ENCODE data around the gene EEF1E1. TPM values are rescaled to one million over a fixed set of nuclear protein-coding genes. Genes with fewer than 3 reads are reported as not detected.

The EEF1E1 gene
- total and polyA plus RNA-seq, 2 experiments from 2014 or later, result 46.7 to 61.3 TPM

DNA sequence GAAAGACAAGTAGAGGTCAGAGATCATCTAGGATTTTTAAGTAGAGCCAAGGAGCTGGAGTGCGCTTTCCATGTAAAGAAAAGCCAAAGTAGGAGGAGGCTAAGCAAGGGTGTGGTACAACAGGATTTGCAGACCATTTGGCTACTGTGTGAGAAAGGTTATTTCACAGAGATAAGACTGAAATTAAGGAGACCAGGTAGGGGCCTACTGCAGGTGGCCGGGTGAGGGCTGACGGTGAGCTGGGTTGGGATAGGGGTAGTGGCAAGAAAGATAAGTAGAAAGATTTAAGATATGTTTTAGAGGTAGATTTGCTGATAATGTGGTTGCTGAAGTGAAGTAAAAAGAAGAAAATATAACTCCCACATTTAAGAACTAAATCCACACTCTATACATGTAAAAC, 42.0 kb downstream of the EEF1E1 start:
- Histone ChIP-seq H3K4me2 (ENCODE audit: unreplicated experiment) (no peak overlapping the region), H4K20me1 (ENCODE audit: insufficient read depth) (no peaks in the 10 kb centered on the region), H3K36me3 (ENCODE audit: low read depth) (peaks cover 4% of the 10 kb centered on the region; the same call in 1 of the 2 replicates), H3K4me3 (no peak overlapping the region), H3F3A (ENCODE audit: insufficient read depth) (no peaks in the 10 kb centered on the region), H3K9me3 (ENCODE audit: low read depth) (no peaks in the 10 kb centered on the region), H3K9ac (no peak overlapping the region), H3K79me2 (ENCODE audit: insufficient read depth) (peaks cover 6% of the 10 kb centered on the region; the same call in 1 of the 2 replicates), H3K9me2 (ENCODE audit: insufficient read depth) (no peaks in the 10 kb centered on the region), H3K4me1 (ENCODE audit: insufficient read depth) (peaks cover 10% of the 10 kb centered on the region; the same call in 1 of the 2 replicates), H3K27me3 (replicated peaks; ENCODE audit: insufficient read depth) (no peaks in the 10 kb centered on the region), H3K27ac (no peak overlapping the region), H2AFZ (no peak overlapping the region)
- DNase-seq, result no peak
- in situ Hi-C loops (cut with MboI), result no loop called here
- WGBS, 2 experiments (ENCODE audit: low coverage in 1 of 2, low lambda C conversion rate in 2 of 2, missing lambda C conversion rate in 2 of 2), result 93 to 97% methylated on average over 3 of the region's 3 CpGs
- TF ChIP-seq EZH2 (IDR thresholded peaks at IDR 0.05; ENCODE audit: insufficient read depth, poor library complexity, severe bottlenecking), result no peak
- TF ChIP-seq EZH2phosphoT487 (IDR thresholded peaks at IDR 0.05; ENCODE audit: insufficient read depth, low read depth), result no peak

DNA sequence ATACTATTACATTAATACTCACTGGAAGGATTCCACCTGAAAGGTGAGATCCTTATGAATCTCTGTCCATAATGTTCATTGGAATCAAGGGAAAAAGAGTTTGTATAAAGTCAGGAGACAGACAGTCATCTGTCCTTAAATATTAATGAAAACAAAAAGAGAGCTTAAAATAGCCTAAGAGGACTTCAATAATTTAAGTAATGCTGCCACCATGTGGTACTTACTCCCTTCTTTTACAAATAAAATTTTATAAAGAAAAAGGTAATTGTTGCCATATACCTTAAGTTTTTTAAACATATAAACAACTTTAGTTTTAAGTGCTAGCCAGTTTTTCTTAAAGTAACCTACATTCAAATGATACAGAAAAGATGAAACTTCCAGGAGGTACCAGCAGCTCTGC, 43.2 kb downstream of the EEF1E1 start:
- Histone ChIP-seq H2AFZ (no peak overlapping the region), H3F3A (ENCODE audit: insufficient read depth) (no peaks in the 10 kb centered on the region), H3K4me1 (ENCODE audit: insufficient read depth) (peaks cover 11% of the 10 kb centered on the region; the same call in 1 of the 2 replicates), H3K9me3 (ENCODE audit: low read depth) (no peaks in the 10 kb centered on the region), H3K27me3 (replicated peaks; ENCODE audit: insufficient read depth) (no peaks in the 10 kb centered on the region), H3K79me2 (ENCODE audit: insufficient read depth) (peaks cover 6% of the 10 kb centered on the region; the same call in 1 of the 2 replicates), H3K36me3 (ENCODE audit: low read depth) (peaks cover 4% of the 10 kb centered on the region; the same call in 1 of the 2 replicates), H3K4me2 (ENCODE audit: unreplicated experiment) (no peak overlapping the region), H3K9ac (no peak overlapping the region), H4K20me1 (ENCODE audit: insufficient read depth) (no peaks in the 10 kb centered on the region), H3K9me2 (ENCODE audit: insufficient read depth) (no peaks in the 10 kb centered on the region), H3K4me3 (no peak overlapping the region), H3K27ac (no peak overlapping the region)
- in situ Hi-C loops (cut with MboI), result no loop called here
- peak; percentile 73 for DNase-seq
- no peak for TF ChIP-seq EZH2phosphoT487 (IDR thresholded peaks at IDR 0.05; ENCODE audit: insufficient read depth, low read depth)
- no peak for TF ChIP-seq EZH2 (IDR thresholded peaks at IDR 0.05; ENCODE audit: insufficient read depth, poor library complexity, severe bottlenecking)

DNA sequence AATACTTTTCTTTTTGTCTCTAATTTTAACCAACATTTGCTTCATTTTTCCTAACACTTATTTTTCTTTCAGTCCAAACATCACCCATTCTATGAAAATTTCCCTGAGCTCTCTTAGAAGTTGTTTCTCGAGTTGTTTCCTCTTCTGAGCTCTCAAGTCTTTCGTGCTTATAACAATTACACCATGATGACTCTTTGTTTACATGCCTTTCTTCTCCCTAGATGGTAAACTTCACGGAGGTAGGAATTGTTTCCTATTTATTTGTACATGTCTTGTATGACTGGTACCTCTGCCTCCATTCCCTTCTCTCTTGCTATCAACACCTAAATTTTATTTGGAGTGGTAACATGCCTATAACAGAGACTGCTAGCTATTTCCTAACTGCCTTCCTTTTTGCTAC, 44.6 kb downstream of the EEF1E1 start:
- H3K4me3 ChIP-seq, result no peak overlapping the region
- TF ChIP-seq EZH2phosphoT487 (IDR thresholded peaks at IDR 0.05; ENCODE audit: insufficient read depth, low read depth), result no peak
- no peak for TF ChIP-seq EZH2 (IDR thresholded peaks at IDR 0.05; ENCODE audit: insufficient read depth, poor library complexity, severe bottlenecking)
- H3F3A ChIP-seq (ENCODE audit: insufficient read depth), result no peaks in the 10 kb centered on the region
- no peaks in the 10 kb centered on the region for H3K79me2 ChIP-seq (ENCODE audit: insufficient read depth)
- no peaks in the 10 kb centered on the region for H3K9me2 ChIP-seq (ENCODE audit: insufficient read depth)
- H3K36me3 ChIP-seq (ENCODE audit: low read depth), result peaks cover 4% of the 10 kb centered on the region; the same call in 1 of the 2 replicates
- H3K4me2 ChIP-seq (ENCODE audit: unreplicated experiment), result no peak overlapping the region
- WGBS, 2 experiments (ENCODE audit: low coverage in 1 of 2, low lambda C conversion rate in 2 of 2, missing lambda C conversion rate in 2 of 2), result 93 to 97% methylated on average over 3 of the region's 3 CpGs
- peaks cover 7% of the 10 kb centered on the region; the same call in 1 of the 2 replicates for H3K4me1 ChIP-seq (ENCODE audit: insufficient read depth)
- H3K27me3 ChIP-seq (replicated peaks; ENCODE audit: insufficient read depth), result no peaks in the 10 kb centered on the region
- no peak overlapping the region for H2AFZ ChIP-seq
- no peak overlapping the region for H3K27ac ChIP-seq
- in situ Hi-C loops (cut with MboI), result no loop called here
- DNase-seq, result no peak
- H3K9me3 ChIP-seq (ENCODE audit: low read depth), result no peaks in the 10 kb centered on the region
- no peak overlapping the region for H3K9ac ChIP-seq
- H4K20me1 ChIP-seq (ENCODE audit: insufficient read depth), result no peaks in the 10 kb centered on the region

DNA sequence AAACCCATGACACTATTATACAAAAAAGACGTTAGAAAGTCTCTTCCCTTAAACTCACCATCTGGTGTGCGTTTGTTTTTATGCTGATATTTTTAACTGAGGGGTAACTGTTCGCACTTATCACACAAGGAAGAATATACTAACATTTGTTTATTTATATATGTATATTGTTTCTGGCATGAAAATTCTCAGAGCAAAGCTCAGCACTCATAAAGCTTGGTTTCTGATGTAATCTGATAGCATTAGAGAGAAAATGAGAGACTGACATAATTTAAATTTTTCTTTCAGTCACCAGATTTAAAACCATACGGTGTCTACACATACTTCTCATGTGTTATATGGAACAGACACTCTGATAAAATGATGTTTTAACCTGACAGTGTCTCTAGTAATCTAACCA, 45.1 kb downstream of the EEF1E1 start:
- H3K79me2 ChIP-seq (ENCODE audit: insufficient read depth), result no peaks in the 10 kb centered on the region
- no peaks in the 10 kb centered on the region for H3K27me3 ChIP-seq (replicated peaks; ENCODE audit: insufficient read depth)
- H3K4me1 ChIP-seq (ENCODE audit: insufficient read depth), result peaks cover 7% of the 10 kb centered on the region; the same call in 1 of the 2 replicates
- no peak overlapping the region for H3K9ac ChIP-seq
- H3K4me3 ChIP-seq, result no peak overlapping the region
- no peaks in the 10 kb centered on the region for H3F3A ChIP-seq (ENCODE audit: insufficient read depth)
- H3K9me3 ChIP-seq (ENCODE audit: low read depth), result no peaks in the 10 kb centered on the region
- TF ChIP-seq EZH2phosphoT487 (IDR thresholded peaks at IDR 0.05; ENCODE audit: insufficient read depth, low read depth) (no peak), EZH2 (IDR thresholded peaks at IDR 0.05; ENCODE audit: insufficient read depth, poor library complexity, severe bottlenecking) (no peak)
- no peak for DNase-seq
- peaks cover 4% of the 10 kb centered on the region; the same call in 1 of the 2 replicates for H3K36me3 ChIP-seq (ENCODE audit: low read depth)
- H4K20me1 ChIP-seq (ENCODE audit: insufficient read depth), result no peaks in the 10 kb centered on the region
- no peak overlapping the region for H3K4me2 ChIP-seq (ENCODE audit: unreplicated experiment)
- no peak overlapping the region for H2AFZ ChIP-seq
- H3K9me2 ChIP-seq (ENCODE audit: insufficient read depth), result no peaks in the 10 kb centered on the region
- in situ Hi-C loops (cut with MboI), result no loop called here
- no peak overlapping the region for H3K27ac ChIP-seq
- 88 to 90% methylated on average over 4 of the region's 4 CpGs for WGBS, 2 experiments (ENCODE audit: low coverage in 1 of 2, low lambda C conversion rate in 2 of 2, missing lambda C conversion rate in 2 of 2)

DNA sequence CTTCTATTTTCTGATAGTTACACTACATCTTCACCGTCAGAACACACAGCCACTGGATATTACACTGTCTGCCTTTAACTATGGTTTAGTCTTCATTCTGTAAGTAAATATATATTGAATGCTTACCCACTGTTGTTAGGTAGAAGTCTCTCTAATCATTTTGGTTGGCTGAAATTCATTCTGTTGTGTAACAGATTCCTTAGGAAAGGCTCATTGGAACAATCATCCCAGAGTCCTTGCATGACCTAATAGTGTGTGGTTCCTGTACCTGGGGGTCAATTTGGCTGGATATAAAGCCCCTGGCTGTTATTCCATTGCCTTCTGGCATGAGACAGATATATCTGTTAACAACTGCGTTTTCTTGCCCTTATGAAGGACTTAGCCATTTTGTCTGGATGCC, 48.1 kb downstream of the EEF1E1 start:
- Histone ChIP-seq H3F3A (ENCODE audit: insufficient read depth) (no peaks in the 10 kb centered on the region), H3K79me2 (ENCODE audit: insufficient read depth) (no peaks in the 10 kb centered on the region), H3K4me3 (no peak overlapping the region), H2AFZ (no peak overlapping the region), H3K27ac (no peak overlapping the region), H3K36me3 (ENCODE audit: low read depth) (no peaks in the 10 kb centered on the region), H3K9me2 (ENCODE audit: insufficient read depth) (no peaks in the 10 kb centered on the region), H3K9me3 (ENCODE audit: low read depth) (no peaks in the 10 kb centered on the region), H3K4me1 (ENCODE audit: insufficient read depth) (peaks cover 7% of the 10 kb centered on the region; the same call in 1 of the 2 replicates), H3K4me2 (ENCODE audit: unreplicated experiment) (no peak overlapping the region), H3K27me3 (replicated peaks; ENCODE audit: insufficient read depth) (no peaks in the 10 kb centered on the region), H3K9ac (no peak overlapping the region), H4K20me1 (ENCODE audit: insufficient read depth) (no peaks in the 10 kb centered on the region)
- in situ Hi-C loops (cut with MboI), result no loop called here
- DNase-seq, result peak; percentile 55
- 96 to 100% methylated on average over 2 of the region's 2 CpGs for WGBS, 2 experiments (ENCODE audit: low coverage in 1 of 2, low lambda C conversion rate in 2 of 2, missing lambda C conversion rate in 2 of 2)
- no peak for TF ChIP-seq EZH2 (IDR thresholded peaks at IDR 0.05; ENCODE audit: insufficient read depth, poor library complexity, severe bottlenecking)

Data from GM23248 (cell line).